ENCODE results near the gene PPP1R10. TPM values are rescaled to one million over a fixed set of nuclear protein-coding genes. Genes with fewer than 3 reads are reported as not detected.

Gene PPP1R10
- polyA plus RNA-seq, 10 donors: 25.9 to 38.8 (median 29.8) TPM

DNA sequence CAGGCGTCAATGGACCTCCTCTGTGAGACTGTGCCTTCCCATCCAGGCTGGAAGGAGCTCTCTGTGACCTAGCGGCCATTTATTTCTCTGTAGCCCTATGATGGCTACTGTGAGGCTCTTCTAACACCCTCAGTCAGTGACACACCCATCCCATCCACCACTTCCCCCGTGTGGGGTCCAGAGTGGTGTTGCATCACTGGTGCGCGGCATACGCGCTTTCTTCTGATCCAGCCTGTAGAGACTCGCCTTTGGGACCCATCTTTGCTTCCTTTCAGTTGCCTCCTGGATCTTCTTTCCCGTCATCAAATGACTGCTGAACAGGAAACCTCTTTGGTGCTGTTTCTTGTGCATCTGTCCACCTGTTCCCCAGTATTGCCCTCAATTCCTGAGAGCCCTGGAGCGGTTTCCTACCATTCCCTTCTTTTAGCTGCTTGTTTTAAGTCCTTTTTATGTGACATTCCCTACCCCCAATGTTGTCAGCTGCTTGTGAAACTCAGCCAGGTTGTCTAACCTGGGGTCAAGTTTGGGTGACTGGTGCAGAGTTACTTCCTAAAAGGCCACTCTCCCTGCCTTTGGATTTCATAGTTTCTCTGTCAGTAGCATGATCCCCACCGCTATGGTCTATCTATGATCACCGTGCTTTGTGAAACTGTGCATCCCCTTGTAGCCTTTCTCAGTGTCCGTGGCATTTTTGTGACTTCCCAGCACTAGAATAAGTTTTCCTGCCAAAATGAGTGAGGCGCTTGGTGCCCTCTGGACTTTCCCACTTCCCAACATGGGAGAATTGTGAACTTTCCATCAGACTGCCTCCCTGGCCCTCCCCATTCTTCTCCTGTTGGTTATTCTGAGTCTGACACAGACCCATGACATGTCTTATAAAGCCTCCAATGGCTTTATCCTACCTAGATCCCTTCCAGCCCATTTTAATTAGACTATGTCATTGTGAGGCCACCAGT lies 54.3 kb downstream of the PPP1R10 start:
- no peak for DNase-seq

DNA sequence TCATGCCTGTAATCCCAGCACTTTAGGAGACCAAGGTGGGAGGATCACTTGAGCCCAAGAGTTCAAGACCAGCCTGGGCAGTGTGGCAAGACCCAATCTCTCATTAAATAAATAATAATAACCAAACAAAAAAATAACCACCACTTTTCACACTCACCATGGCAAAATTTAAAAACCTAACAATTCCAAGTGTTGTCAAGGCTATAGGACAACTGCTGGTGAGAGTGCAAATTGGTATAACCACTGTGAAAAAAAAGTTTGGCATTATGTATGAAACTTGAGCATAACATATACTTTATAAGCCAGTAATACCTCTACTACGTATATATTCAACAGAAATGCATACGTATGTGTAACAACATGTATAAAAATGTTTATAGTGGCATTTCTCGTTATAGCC lies 56.1 kb downstream of the PPP1R10 start:
- DNase-seq: no peak

DNA sequence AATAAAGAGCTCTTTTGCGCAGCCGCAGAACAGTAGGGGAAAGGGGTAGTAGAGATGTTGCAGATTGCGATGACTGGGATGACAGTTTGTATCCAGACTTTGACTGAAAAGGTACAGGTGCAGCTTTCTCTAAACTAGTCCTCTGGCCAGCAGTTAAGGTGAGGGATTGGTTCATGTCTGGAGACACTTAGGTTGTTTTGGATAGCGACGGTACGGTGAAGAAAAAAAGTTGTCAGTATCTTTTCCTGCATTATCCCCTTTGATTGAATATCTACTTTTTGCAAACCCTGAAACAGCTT lies 59.4 kb downstream of the PPP1R10 start:
- no peak for DNase-seq

DNA sequence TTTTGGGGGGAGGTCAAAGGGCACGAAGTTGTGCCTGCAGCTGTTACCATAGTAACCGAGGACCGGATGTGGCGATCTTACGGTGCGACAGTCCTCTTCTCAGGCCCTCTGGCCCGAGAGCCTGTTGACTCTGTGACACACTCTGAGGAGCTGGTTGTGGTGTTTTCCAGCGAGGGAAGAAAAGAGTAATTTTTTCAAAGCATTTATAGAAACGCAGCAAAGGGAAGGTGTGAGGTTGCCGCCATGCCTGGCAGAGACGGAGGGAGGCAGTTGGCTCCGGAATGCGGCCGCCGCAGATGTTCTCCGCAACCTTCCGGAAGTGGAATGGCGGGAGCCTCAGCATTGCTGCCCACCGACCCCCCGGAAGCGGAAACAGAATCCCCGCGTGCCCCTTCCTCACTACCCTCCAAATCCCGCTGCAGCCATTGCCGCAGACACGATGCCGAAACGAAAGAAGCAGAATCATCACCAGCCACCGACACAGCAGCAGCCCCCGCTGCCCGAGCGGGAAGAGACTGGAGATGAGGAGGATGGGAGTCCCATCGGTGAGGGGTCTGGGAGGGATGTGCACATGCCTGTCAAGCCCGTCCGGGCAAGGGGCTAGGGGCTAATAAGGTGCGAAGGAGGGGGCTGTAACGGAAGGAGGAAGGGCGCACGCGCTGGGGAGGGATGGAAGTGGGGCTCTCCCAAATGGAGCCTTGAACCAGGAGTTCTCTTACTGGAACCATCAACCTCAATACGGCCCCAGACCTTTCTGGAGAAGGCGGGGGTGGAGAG lies 59.9 kb downstream of the PPP1R10 start, which contains the start of gene PRR3:
TSS of gene PRR3 (plus strand) at position 390 of the 777 bp plus-strand sequence. CDS start at position 440, 50 bp downstream.
- DNase-seq: peak; percentile 91 to 98 (median 93)

DNA sequence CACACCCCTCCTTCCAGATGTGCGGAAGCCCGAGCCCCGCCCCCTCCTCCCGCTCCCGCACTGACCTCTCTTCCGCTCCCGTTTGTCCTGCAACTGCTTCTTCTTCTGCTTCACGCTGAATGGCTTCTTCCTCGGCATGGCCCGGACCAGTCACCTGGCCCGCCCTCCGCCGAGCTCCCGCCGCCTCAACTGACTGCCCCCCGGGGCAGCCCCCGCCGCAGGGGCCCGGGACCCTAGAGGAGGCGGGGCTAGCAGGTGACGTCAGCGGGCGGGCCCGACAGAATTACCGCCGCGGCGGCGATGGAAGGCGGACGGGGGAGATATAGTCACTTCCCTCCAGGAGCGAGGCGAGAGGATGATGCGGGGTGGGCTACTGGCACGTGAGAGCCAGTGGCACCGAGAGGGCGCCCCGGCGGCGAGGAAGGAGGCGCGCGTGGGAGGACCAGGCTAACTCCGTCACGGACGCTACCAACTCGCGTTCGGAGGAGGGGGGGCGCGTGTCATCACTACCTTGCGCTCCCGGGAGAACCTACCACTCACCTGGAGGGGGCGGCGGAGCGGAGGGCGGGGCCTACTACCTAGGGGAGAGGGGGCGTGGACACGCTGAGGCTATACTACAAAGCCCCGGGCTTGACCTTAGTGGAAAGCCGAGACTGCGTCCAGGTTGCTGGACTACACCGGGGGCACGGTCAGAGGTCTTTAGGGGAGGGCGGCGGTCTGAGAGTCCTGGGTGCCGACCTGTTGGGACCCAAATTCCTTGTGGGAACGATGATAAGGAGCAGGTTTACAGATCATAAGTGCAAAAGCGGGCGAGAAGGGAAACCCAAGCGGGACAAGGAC lies 60.8 kb downstream of the PPP1R10 start, which contains the start of gene GNL1:
TSS of gene GNL1 (minus strand) at position 424 of the 840 bp plus-strand sequence. CDS start at position 138, 286 bp downstream.
- DNase-seq: peak; percentile 85 to 97 (median 91)

DNA sequence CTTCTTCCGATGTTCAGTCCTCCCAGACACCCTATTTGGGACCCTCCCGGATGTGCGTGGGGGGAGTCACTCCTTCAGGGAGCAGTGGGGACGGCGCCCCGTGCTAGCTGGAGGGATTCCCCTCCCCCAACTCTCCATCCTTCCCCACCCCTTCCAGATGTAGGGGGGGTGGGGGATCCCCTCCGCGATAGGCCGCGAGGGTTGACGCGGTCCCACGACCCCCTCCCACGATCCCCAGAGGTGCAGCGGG lies 61.3 kb downstream of the PPP1R10 start:
- DNase-seq: peak in 2 of 3 donors; percentile 64 to 90

DNA sequence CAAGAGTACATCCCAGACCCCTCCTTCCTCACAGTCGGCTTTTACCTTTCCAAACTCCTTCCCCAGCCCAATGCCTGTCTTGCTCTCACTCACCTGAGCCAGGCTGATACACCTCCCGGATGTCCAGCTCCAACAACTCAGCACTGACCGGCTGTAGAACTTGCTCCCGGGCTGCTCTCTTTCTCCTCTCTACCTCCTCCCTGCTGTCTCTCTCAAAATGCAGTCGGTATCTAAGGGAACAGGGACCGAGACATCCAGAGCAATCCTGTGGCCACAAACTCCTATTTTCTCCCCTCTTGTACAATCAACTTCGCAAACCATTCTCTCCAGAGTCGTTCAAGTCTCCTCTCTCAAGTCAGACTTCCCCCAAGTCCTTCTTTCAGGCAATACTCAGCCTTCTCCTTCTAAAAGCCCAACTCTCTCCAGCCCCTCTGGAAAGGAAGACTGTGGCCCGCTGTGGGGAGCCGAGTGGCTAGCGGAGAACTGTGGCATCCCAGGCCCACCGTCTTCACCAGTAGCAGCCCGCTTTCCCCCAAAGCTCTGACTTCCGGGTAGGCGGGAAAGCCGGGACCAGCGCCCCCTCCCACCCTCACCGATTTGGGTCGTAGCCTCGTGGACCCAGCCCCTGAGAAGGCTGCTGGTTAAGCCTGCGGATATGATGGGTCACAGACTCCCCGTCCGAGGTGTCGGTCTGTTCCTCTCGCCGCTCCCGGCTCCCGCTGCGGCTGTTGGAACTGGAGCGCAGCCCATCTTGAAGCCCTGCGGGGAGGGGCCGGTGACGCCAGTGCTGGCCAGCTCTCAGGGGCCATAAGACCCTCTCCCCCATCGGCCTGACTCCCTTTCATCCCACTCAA lies 61.9 kb downstream of the PPP1R10 start:
- DNase-seq: no peak

DNA sequence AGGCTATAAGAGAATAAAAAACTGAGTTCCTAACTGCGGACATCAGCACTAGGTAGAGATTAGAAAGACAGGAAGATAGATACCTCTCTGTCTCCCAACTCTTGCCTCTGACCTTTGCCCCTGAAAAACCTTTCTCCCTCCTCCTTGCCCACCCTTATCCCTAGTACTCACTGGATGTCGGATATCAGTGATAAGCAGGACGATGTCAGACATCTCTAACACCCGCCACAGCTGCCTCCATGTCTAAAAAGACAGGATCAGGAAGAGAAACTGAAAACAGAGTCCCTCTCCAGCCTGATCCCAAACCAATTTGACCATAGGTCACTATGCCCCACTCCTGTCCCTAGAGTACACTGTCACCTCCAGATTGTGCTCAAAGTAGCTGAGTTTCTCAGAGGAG lies 62.6 kb downstream of the PPP1R10 start:
- no peak for DNase-seq

Other genes starting within 250 kb of the PPP1R10 start
- 100 to 1,000 TPM in 1 of 10 donors, 10 to 100 TPM in 9; 61.7 to 117 (median 76.9) TPM for gene HLA-E, start 127.7 kb downstream of the PPP1R10 start, polyA plus RNA-seq (ENCODE audit: insufficient read length in 10 of 10)
- gene GNL1, start 60.8 kb downstream of the PPP1R10 start, polyA plus RNA-seq (ENCODE audit: insufficient read length in 10 of 10): 10 to 100 TPM; 45.8 to 73.4 (median 52.1) TPM
- gene PRR3, start 59.9 kb downstream of the PPP1R10 start, polyA plus RNA-seq (ENCODE audit: insufficient read length in 10 of 10): 10 to 100 TPM; 16.0 to 28.1 (median 21.4) TPM
- 10 to 100 TPM; 43.9 to 53.4 (median 47.0) TPM for gene ABCF1, start 45.8 kb downstream of the PPP1R10 start, polyA plus RNA-seq (ENCODE audit: insufficient read length in 10 of 10)
- gene MRPS18B, start 597 bp upstream of the PPP1R10 start, polyA plus RNA-seq (ENCODE audit: insufficient read length in 10 of 10): 10 to 100 TPM; 44.3 to 60.3 (median 53.2) TPM
- gene ATAT1, start 9.6 kb upstream of the PPP1R10 start, polyA plus RNA-seq (ENCODE audit: insufficient read length in 10 of 10): 10 to 100 TPM; 14.7 to 33.9 (median 19.9) TPM
- 10 to 100 TPM in 8 of 10 donors, 1 to 10 TPM in 2; 7.7 to 18.2 (median 11.9) TPM for gene C6orf136, start 29.9 kb upstream of the PPP1R10 start, polyA plus RNA-seq (ENCODE audit: insufficient read length in 10 of 10)
- 10 to 100 TPM; 18.6 to 27.2 (median 22.9) TPM for gene DHX16, start 55.8 kb upstream of the PPP1R10 start, polyA plus RNA-seq (ENCODE audit: insufficient read length in 10 of 10)
- 10 to 100 TPM; 36.4 to 51.3 (median 42.8) TPM for gene PPP1R18, start 69.4 kb upstream of the PPP1R10 start, polyA plus RNA-seq (ENCODE audit: insufficient read length in 10 of 10)
- gene NRM, start 73.7 kb upstream of the PPP1R10 start, polyA plus RNA-seq (ENCODE audit: insufficient read length in 10 of 10): 10 to 100 TPM; 28.5 to 43.1 (median 36.5) TPM
- gene MDC1, start 100.0 kb upstream of the PPP1R10 start, polyA plus RNA-seq (ENCODE audit: insufficient read length in 10 of 10): 10 to 100 TPM; 19.7 to 32.5 (median 23.9) TPM
- 1,000 to 10,000 TPM in 1 of 10 donors, 100 to 1,000 TPM in 9; 582 to 1,224 (median 866) TPM for gene TUBB, start 103.1 kb upstream of the PPP1R10 start, polyA plus RNA-seq (ENCODE audit: insufficient read length in 10 of 10)
- gene FLOT1, start 125.4 kb upstream of the PPP1R10 start, polyA plus RNA-seq (ENCODE audit: insufficient read length in 10 of 10): 100 to 1,000 TPM in 6 of 10 donors, 10 to 100 TPM in 4; 89.4 to 116 (median 103) TPM
- gene IER3, start 127.3 kb upstream of the PPP1R10 start, polyA plus RNA-seq (ENCODE audit: insufficient read length in 10 of 10): 10 to 100 TPM in 2 of 10 donors, 1 to 10 TPM in 8; 7.1 to 25.4 (median 9.1) TPM

Data from muscle of back (tissue), 11 donors.